Brain microvascular endothelial cell (primary cell): ENCODE results near the gene PRDM15.
A peak's percentile ranks its signal among the peaks of the same experiment; 100 is the strongest.

ENCODE experiments used
- DNase-seq: peaks from one replicate; pipeline ENCODE4 v3.0.0-alpha.2; 2020
- H3K27ac ChIP-seq: fragments of 250-450 bp; sonication (Bioruptor Pico); 2 replicates; pipeline ENCODE4 v1.5.1; 2020; ENCODE audit warnings: mild to moderate bottlenecking, moderate library complexity
- H3K27me3 ChIP-seq: fragments of 250-450 bp; sonication (Bioruptor Pico); replicated peaks from 2 replicates; pipeline ENCODE4 v1.5.1; 2020; ENCODE audit warnings: mild to moderate bottlenecking
- H3K36me3 ChIP-seq: fragments of 250-450 bp; sonication (Bioruptor Pico); replicated peaks from 2 replicates; pipeline ENCODE4 v1.5.1; 2020; ENCODE audit warnings: mild to moderate bottlenecking
- H3K4me3 ChIP-seq: 2 replicates; pipeline ENCODE4 v1.5.1; 2011; ENCODE audit warnings: low read depth, mild to moderate bottlenecking, control low read depth, low read length, moderate library complexity
- in situ Hi-C: cut with HindIII; loops from 2 replicates; pipeline ENCODE4 v1.10.0; 2017; ENCODE audit warnings: low sequenced_read_pairs, low pct_ligation_motif_present
- TF ChIP-seq, protein P1 (sequence below): IDR thresholded peaks from 2 replicates; pipeline ENCODE4 v1.5.1; 2011; ENCODE audit warnings: low read depth, mild to moderate bottlenecking, moderate library complexity, low read length, control low read depth, inconsistent platforms; ENCODE audit errors: missing control alignments

The PRDM15 gene

DNA sequence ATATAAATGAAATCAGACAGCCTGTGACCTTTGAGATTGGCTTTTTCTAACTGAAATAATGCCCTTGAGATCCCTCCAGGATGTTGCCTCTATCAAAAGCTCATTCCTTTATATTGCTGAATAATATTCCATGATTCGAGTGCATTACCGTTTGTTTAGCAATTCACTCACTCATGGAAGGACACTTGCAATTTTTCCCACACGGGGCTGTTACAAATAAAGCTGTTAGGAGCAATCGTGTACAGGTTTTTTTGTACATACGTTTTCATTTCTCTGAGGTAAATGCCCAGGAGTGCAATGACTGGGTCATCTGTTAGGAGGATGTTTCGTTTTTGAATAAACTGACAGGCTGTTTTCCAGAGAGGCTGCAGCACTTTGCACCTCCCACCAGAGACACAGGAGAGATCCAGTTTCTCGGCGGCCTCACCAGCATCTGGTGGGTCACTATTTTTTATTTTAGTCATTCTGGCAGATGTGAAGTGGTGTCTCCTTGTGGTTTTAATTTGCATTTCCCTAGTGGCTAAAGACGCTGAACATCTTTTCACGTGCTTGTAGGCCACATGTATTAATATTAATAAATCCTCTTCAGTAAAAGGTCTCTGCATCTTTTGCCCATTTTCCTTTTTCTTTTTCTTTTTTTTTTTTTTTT lies 11.0 kb downstream of the PRDM15 start:
- in situ Hi-C loops: no loop called here
- no peaks in the 10 kb centered on the region for H3K36me3 ChIP-seq
- no peak overlapping the region for H3K4me3 ChIP-seq
- H3K27me3 ChIP-seq: no peaks in the 10 kb centered on the region
- TF ChIP-seq, protein P1, sequence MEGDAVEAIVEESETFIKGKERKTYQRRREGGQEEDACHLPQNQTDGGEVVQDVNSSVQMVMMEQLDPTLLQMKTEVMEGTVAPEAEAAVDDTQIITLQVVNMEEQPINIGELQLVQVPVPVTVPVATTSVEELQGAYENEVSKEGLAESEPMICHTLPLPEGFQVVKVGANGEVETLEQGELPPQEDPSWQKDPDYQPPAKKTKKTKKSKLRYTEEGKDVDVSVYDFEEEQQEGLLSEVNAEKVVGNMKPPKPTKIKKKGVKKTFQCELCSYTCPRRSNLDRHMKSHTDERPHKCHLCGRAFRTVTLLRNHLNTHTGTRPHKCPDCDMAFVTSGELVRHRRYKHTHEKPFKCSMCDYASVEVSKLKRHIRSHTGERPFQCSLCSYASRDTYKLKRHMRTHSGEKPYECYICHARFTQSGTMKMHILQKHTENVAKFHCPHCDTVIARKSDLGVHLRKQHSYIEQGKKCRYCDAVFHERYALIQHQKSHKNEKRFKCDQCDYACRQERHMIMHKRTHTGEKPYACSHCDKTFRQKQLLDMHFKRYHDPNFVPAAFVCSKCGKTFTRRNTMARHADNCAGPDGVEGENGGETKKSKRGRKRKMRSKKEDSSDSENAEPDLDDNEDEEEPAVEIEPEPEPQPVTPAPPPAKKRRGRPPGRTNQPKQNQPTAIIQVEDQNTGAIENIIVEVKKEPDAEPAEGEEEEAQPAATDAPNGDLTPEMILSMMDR: peak; percentile 1
- H3K27ac ChIP-seq: no peak overlapping the region
- DNase-seq: no peak

DNA sequence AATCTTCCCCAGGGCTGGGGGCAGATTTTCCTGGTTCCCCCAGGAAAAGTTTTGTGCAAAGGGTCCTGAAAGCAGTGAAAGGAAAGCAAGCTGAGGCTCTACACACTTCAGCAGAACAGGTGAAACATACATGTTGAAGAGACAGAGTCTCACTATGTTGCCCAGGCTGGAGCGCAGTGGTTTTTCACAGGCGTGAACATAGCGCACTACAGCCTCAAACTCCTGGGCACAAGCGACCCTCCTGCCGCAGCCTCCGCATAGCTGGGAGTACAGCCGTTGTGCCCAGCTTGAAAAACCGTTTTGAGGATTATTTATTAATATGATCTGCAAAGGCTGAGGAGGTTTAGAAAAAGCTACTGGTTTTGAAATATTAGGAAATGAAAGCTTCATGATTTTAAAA lies 11.8 kb downstream of the PRDM15 start:
- no peaks in the 10 kb centered on the region for H3K27me3 ChIP-seq
- no peaks in the 10 kb centered on the region for H3K36me3 ChIP-seq
- TF ChIP-seq, protein P1: no peak
- no peak overlapping the region for H3K27ac ChIP-seq
- in situ Hi-C loops: no loop called here
- no peak for DNase-seq
- H3K4me3 ChIP-seq: no peak overlapping the region

DNA sequence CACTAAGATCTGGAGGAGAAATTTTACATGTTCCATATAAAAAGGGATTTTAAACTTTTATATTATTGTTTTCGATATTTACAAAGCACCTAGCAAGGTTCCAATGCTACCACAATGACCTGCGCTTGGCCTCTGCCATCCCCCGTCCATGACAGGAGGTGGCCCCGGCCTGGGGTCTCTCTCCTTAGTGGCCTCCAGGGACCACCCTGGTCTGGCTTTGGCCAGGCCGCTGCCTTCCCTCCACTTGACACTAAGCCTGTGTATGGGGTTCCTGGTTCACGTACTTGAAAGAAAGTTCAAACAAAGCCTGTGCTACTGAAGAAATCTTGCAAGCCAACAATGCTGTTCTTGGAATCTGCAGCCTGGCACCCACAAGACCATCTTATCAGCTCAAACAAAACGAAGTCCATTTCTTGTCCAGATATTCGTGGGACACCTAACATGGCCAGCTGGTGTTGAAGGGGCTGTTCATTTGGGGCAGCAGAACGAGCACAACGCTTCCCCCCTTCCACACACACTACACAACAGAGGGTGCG lies 12.8 kb downstream of the PRDM15 start:
- H3K4me3 ChIP-seq: no peak overlapping the region
- TF ChIP-seq, protein P1: no peak
- DNase-seq: no peak
- in situ Hi-C loops: no loop called here
- H3K27ac ChIP-seq: no peak overlapping the region
- no peaks in the 10 kb centered on the region for H3K27me3 ChIP-seq
- H3K36me3 ChIP-seq: no peaks in the 10 kb centered on the region

DNA sequence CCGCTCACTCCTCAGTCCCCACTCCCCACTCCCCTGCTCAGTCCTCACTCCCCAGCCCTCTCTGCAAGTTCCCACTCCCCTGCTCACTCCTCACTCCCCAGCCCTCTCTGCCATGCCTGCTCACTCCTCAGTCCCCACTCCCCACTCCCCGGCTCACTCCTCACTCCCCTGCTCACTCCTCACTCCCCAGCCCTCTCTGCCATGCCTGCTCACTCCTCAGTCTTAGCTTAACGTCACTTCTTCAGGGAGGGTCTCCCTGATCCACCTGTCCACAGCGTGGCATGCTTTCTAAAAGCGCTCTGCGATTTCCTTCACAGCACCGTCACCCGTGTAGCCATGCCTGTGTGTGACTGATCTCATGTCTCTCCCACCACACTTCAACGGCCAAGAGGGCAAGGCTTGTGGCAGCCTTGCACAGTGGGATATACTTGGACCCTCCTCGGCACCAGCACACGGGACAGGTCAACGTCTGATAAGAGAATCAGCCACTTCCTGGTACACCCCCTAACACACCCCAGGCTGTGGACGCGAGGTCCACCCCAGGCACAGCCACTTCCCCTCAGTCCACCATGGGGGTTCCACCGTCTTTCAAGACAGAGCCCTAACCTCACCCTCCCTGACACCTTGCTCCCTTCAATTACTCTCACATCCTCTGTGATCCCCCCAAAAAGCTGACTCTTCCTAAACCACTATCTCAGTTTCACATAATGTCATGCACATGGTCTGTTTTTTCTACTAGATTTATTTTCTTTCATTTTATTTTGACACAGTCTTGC lies 14.0 kb downstream of the PRDM15 start:
- no peaks in the 10 kb centered on the region for H3K27me3 ChIP-seq
- in situ Hi-C loops: no loop called here
- TF ChIP-seq, protein P1: no peak

DNA sequence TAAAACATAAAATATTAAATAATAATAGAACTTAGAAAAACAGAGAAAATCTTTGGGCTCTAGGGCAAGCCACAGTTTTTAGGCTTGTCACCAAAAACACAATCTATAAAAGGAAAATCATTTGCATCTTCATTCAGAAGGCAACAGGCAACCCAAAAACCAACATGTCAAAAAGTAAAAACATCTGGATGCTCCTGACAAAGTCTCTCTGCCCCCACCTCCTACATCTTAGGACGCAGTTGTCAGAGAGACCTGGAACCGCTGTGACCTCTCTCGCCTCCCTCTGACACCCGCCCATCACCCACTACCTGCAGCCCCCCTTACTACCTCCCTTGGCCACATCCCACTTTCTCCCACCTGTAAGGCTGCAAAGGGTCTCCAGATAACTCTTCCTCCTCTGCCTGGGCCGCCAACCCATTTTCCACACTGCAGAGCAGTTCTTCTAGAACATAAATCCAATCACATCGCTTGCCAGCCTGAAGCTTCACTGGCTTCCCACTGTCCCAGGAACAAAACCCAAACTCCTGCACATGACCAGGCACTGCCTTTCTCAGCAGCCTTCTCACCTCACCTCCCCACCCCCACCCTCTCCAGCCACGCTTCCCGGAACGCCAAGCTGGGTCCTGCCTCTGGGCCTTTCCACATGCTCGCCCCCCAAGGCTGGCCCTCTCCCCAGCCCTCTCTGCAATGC lies 14.7 kb downstream of the PRDM15 start:
- Histone ChIP-seq H3K36me3 (no peaks in the 10 kb centered on the region), H3K4me3 (no peak overlapping the region), H3K27ac (no peak overlapping the region), H3K27me3 (no peaks in the 10 kb centered on the region)
- no peak for DNase-seq
- in situ Hi-C loops: no loop called here
- TF ChIP-seq, protein P1: no peak

More for the DNA sequence above, 14.0 kb downstream of the PRDM15 start:
- no peak for DNase-seq
- no peak overlapping the region for H3K27ac ChIP-seq
- no peak overlapping the region for H3K4me3 ChIP-seq
- no peaks in the 10 kb centered on the region for H3K36me3 ChIP-seq
